ENCODE data around the gene AP4E1.
"Not testable (repeated sequence)": the region's sequence is repeated elsewhere in the genome, so short reads cannot be mapped to it uniquely, and the experiment has no call there.

Gene AP4E1

GRCh38 chr15:50944672-50945071 is 36.2 kb downstream of the AP4E1 start:
- H3K9ac ChIP-seq (ENCODE audit: low read length) = no peak overlapping the region
- H3F3A ChIP-seq (ENCODE audit: insufficient read depth, low read length) = no peaks in the 10 kb centered on the region
- no peaks in the 10 kb centered on the region for H3K4me1 ChIP-seq (ENCODE audit: low read length)
- no peak for TF ChIP-seq EZH2phosphoT487 (IDR thresholded peaks at IDR 0.05; ENCODE audit: low read length)
- TF ChIP-seq EZH2 (optimal IDR thresholded peaks at IDR 0.05; ENCODE audit: low read depth, low read length) = no peak
- no peak for TF ChIP-seq CTCF (IDR thresholded peaks at IDR 0.05; ENCODE audit: low read length)
- H3K9me3 ChIP-seq (replicated peaks; ENCODE audit: insufficient read depth, low read length) = no peaks in the 10 kb centered on the region
- H3K27me3 ChIP-seq (replicated peaks; ENCODE audit: insufficient read depth, low read length) = no peaks in the 10 kb centered on the region
- H3K79me2 ChIP-seq (ENCODE audit: low read length) = no peaks in the 10 kb centered on the region
- no peak overlapping the region for H3K4me3 ChIP-seq (ENCODE audit: low read length)
- H3K36me3 ChIP-seq (replicated peaks; ENCODE audit: insufficient read depth, low read length) = peaks cover 3% of the 10 kb centered on the region; the same call in 1 of the 2 replicates
- H3K4me2 ChIP-seq (ENCODE audit: low read depth, low read length) = no peak overlapping the region
- no peak overlapping the region for H2AFZ ChIP-seq (ENCODE audit: low read length)
- H4K20me1 ChIP-seq (ENCODE audit: insufficient read depth, low read length) = no peaks in the 10 kb centered on the region
- no peak for DNase-seq
- H3K27ac ChIP-seq (ENCODE audit: low read length) = no peak overlapping the region
- H3K9me2 ChIP-seq (replicated peaks; ENCODE audit: insufficient read depth, low read length) = no peaks in the 10 kb centered on the region

- H4K20me1 ChIP-seq (ENCODE audit: insufficient read depth, low read length) = no peaks in the 10 kb centered on the region
- H3K4me2 ChIP-seq (ENCODE audit: low read depth, low read length) = no peak overlapping the region
- no peaks in the 10 kb centered on the region for H3K9me3 ChIP-seq (replicated peaks; ENCODE audit: insufficient read depth, low read length)
- no peaks in the 10 kb centered on the region for H3K9me2 ChIP-seq (replicated peaks; ENCODE audit: insufficient read depth, low read length)
- H3K4me1 ChIP-seq (ENCODE audit: low read length) = no peaks in the 10 kb centered on the region
- DNase-seq = no peak
- H2AFZ ChIP-seq (ENCODE audit: low read length) = no peak overlapping the region
- H3K79me2 ChIP-seq (ENCODE audit: low read length) = no peaks in the 10 kb centered on the region
- TF ChIP-seq EZH2phosphoT487 (IDR thresholded peaks at IDR 0.05; ENCODE audit: low read length) (no peak), EZH2 (optimal IDR thresholded peaks at IDR 0.05; ENCODE audit: low read depth, low read length) (no peak), CTCF (IDR thresholded peaks at IDR 0.05; ENCODE audit: low read length) (no peak)
- no peak overlapping the region for H3K9ac ChIP-seq (ENCODE audit: low read length)
- H3K36me3 ChIP-seq (replicated peaks; ENCODE audit: insufficient read depth, low read length) = peaks cover 3% of the 10 kb centered on the region; the same call in 1 of the 2 replicates
- no peak overlapping the region for H3K4me3 ChIP-seq (ENCODE audit: low read length)
- no peaks in the 10 kb centered on the region for H3K27me3 ChIP-seq (replicated peaks; ENCODE audit: insufficient read depth, low read length)
- no peak overlapping the region for H3K27ac ChIP-seq (ENCODE audit: low read length)
- no peaks in the 10 kb centered on the region for H3F3A ChIP-seq (ENCODE audit: insufficient read depth, low read length)
Measured at GRCh38 chr15:50945725-50946124, 37.2 kb downstream of the AP4E1 start.

DNA sequence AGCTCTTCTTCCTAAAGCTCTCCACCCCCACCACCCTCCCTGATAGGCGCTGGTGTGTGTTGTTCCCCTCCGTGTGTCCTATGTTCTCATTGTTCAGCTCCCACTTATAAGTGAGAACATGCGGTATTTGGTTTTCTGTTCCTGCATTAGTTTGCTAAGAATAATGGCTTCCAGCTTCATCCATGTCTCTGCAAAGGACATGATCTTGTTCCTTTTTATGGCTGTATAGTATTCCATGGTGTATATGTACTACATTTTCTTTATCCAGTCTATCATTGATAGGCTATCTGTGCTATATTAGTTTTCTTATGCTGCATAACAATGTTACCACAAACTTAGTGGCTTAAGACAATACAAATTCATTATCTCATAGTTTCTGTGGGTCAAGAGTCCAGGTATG is 42.3 kb downstream of the AP4E1 start:
- DNase-seq; H3K79me2 ChIP-seq (ENCODE audit: low read length); H3K9ac ChIP-seq (ENCODE audit: low read length); H3K36me3 ChIP-seq (replicated peaks; ENCODE audit: insufficient read depth, low read length); H3K27me3 ChIP-seq (replicated peaks; ENCODE audit: insufficient read depth, low read length); H3K9me3 ChIP-seq (replicated peaks; ENCODE audit: insufficient read depth, low read length); H4K20me1 ChIP-seq (ENCODE audit: insufficient read depth, low read length); H3K9me2 ChIP-seq (replicated peaks; ENCODE audit: insufficient read depth, low read length); H3K27ac ChIP-seq (ENCODE audit: low read length); H3K4me3 ChIP-seq (ENCODE audit: low read length); H2AFZ ChIP-seq (ENCODE audit: low read length); H3K4me1 ChIP-seq (ENCODE audit: low read length); H3F3A ChIP-seq (ENCODE audit: insufficient read depth, low read length); H3K4me2 ChIP-seq (ENCODE audit: low read depth, low read length): not testable (repeated sequence)

DNA sequence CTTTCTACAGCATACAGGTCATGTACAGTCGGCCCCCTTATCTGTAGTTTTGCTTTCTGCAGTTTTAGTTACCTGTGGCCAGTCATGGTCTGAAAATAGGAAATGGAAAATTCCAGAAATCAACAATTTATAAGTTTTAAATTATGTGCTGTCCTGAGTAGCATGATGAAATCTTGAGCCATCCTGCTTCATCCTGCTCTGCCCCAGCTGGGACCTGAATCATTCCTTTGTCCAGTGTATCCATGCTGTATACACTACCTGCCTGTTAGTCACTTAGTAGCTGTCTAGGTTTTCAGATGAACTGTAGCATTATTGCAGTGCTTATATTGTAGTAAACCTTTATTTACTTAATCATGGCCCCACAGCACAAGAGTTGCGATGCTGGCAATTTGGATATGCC is 44.8 kb downstream of the AP4E1 start:
- no peak overlapping the region for H3K4me2 ChIP-seq (ENCODE audit: low read depth, low read length)
- peaks cover 3% of the 10 kb centered on the region; the same call in 1 of the 2 replicates for H3K36me3 ChIP-seq (replicated peaks; ENCODE audit: insufficient read depth, low read length)
- no peak overlapping the region for H3K27ac ChIP-seq (ENCODE audit: low read length)
- H3K9me3 ChIP-seq (replicated peaks; ENCODE audit: insufficient read depth, low read length) = no peaks in the 10 kb centered on the region
- no peak overlapping the region for H3K4me3 ChIP-seq (ENCODE audit: low read length)
- H3F3A ChIP-seq (ENCODE audit: insufficient read depth, low read length) = no peaks in the 10 kb centered on the region
- no peaks in the 10 kb centered on the region for H3K4me1 ChIP-seq (ENCODE audit: low read length)
- no peak for DNase-seq
- no peaks in the 10 kb centered on the region for H4K20me1 ChIP-seq (ENCODE audit: insufficient read depth, low read length)
- no peak overlapping the region for H3K9ac ChIP-seq (ENCODE audit: low read length)
- H3K79me2 ChIP-seq (ENCODE audit: low read length) = no peaks in the 10 kb centered on the region
- H3K9me2 ChIP-seq (replicated peaks; ENCODE audit: insufficient read depth, low read length) = no peaks in the 10 kb centered on the region
- H2AFZ ChIP-seq (ENCODE audit: low read length) = no peak overlapping the region
- no peaks in the 10 kb centered on the region for H3K27me3 ChIP-seq (replicated peaks; ENCODE audit: insufficient read depth, low read length)
- no peak for TF ChIP-seq CTCF (IDR thresholded peaks at IDR 0.05; ENCODE audit: low read length)
- no peak for TF ChIP-seq EZH2phosphoT487 (IDR thresholded peaks at IDR 0.05; ENCODE audit: low read length)
- no peak for TF ChIP-seq EZH2 (optimal IDR thresholded peaks at IDR 0.05; ENCODE audit: low read depth, low read length)

- H3K9ac ChIP-seq (ENCODE audit: low read length); H3K27ac ChIP-seq (ENCODE audit: low read length); H4K20me1 ChIP-seq (ENCODE audit: insufficient read depth, low read length); H3K4me1 ChIP-seq (ENCODE audit: low read length); H3K27me3 ChIP-seq (replicated peaks; ENCODE audit: insufficient read depth, low read length); H3F3A ChIP-seq (ENCODE audit: insufficient read depth, low read length); H3K9me3 ChIP-seq (replicated peaks; ENCODE audit: insufficient read depth, low read length); H3K79me2 ChIP-seq (ENCODE audit: low read length); DNase-seq; H2AFZ ChIP-seq (ENCODE audit: low read length); H3K4me2 ChIP-seq (ENCODE audit: low read depth, low read length); H3K36me3 ChIP-seq (replicated peaks; ENCODE audit: insufficient read depth, low read length); H3K9me2 ChIP-seq (replicated peaks; ENCODE audit: insufficient read depth, low read length); H3K4me3 ChIP-seq (ENCODE audit: low read length): not testable (repeated sequence)
Measured at GRCh38 chr15:50954837-50955236, 46.4 kb downstream of the AP4E1 start.

All from MM.1S (cell line).